AG04449 (cell line): Measurements from ENCODE around the gene RETREG1.

ENCODE experiments used
- CTCF ChIA-PET: fragments of 350-600 bp; formaldehyde crosslinking; extraction: SDS; loops from one replicate; lab custom pipeline; 2021; ENCODE audit warnings: antibody characterized with exemption; lab: Yijun Ruan, JAX
- POLR2A ChIA-PET: fragments of 400-600, 350-600 bp; formaldehyde crosslinking; extraction: SDS; loops from one replicate; lab custom pipeline; 2020; ENCODE audit warnings: antibody characterized with exemption, inconsistent platforms; lab: Yijun Ruan, JAX
- DNase-seq: peaks from one replicate; pipeline ENCODE4 v3.0.0-alpha.2; 2010; ENCODE audit warnings: low read depth, low spot score
- H3K4me3 ChIP-seq: 2 replicates; pipeline ENCODE4 v1.5.1; 2011; ENCODE audit warnings: low read depth, mild to moderate bottlenecking, control low read depth, low read length
- TF ChIP-seq, protein P1 (sequence below): IDR thresholded peaks from one replicate; pipeline ENCODE4 v1.5.1; 2011; ENCODE audit warnings: mild to moderate bottlenecking, moderate library complexity, low read length, control low read depth, inconsistent platforms; ENCODE audit not compliant: insufficient read depth; ENCODE audit errors: missing control alignments

RETREG1 gene

GRCh38 chr5:16573401-16573800 is 43.4 kb downstream of the RETREG1 start:
- no peak overlapping the region for H3K4me3 ChIP-seq

GRCh38 chr5:16572289-16573015 is 44.3 kb downstream of the RETREG1 start:
- no peak for DNase-seq
- TF ChIP-seq, protein P1, sequence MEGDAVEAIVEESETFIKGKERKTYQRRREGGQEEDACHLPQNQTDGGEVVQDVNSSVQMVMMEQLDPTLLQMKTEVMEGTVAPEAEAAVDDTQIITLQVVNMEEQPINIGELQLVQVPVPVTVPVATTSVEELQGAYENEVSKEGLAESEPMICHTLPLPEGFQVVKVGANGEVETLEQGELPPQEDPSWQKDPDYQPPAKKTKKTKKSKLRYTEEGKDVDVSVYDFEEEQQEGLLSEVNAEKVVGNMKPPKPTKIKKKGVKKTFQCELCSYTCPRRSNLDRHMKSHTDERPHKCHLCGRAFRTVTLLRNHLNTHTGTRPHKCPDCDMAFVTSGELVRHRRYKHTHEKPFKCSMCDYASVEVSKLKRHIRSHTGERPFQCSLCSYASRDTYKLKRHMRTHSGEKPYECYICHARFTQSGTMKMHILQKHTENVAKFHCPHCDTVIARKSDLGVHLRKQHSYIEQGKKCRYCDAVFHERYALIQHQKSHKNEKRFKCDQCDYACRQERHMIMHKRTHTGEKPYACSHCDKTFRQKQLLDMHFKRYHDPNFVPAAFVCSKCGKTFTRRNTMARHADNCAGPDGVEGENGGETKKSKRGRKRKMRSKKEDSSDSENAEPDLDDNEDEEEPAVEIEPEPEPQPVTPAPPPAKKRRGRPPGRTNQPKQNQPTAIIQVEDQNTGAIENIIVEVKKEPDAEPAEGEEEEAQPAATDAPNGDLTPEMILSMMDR: no peak
- H3K4me3 ChIP-seq: no peak overlapping the region
- POLR2A ChIA-PET: no interaction called here
- CTCF ChIA-PET: interaction anchor here (1.5 to 24.8 kb wide), 2 partner anchors 11 to 23 kb away, joined by 3 to 293 read pairs; no protein-coding TSS in a partner anchor

More at GRCh38 chr5:16573401-16573800, 43.4 kb downstream of the RETREG1 start:
- TF ChIP-seq, protein P1: no peak
- no peak for DNase-seq
- ChIA-PET CTCF (interaction anchor here (24.8 kb wide), 1 partner anchor 24 kb away, joined by 293 read pairs; no protein-coding TSS in a partner anchor), POLR2A (no interaction called here)

DNA sequence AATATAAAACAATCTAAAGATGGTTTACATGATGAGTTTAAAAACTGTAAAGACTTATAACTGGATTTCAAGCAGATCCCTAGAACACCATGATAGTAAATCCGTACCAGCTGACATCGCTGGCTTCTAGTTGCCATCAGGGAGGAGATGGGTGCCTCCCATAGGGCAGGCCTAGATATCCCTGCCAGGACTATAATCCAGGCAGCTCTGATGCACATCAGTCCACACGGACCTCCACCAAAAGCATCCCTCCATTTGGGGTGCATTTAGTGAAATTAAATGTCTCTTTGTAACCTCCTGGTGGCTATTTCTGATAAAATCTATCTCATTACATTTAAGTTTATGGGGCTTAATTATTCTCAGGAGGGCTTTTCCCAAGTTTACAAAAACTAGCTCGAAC is 45.8 kb downstream of the RETREG1 start:
- DNase-seq: no peak
- no peak overlapping the region for H3K4me3 ChIP-seq
- TF ChIP-seq, protein P1: no peak
- ChIA-PET CTCF (interaction anchor here (0.9 to 24.8 kb wide), 3 partner anchors 10 to 619 kb away, joined by 3 to 293 read pairs (median 3); no protein-coding TSS in a partner anchor), POLR2A (no interaction called here)

- no peak for DNase-seq
- ChIA-PET POLR2A (no interaction called here), CTCF (interaction anchor here (1.1 to 24.8 kb wide), 2 partner anchors 10 to 21 kb away, joined by 4 to 293 read pairs; no protein-coding TSS in a partner anchor)
- no peak overlapping the region for H3K4me3 ChIP-seq
- TF ChIP-seq, protein P1: no peak
Observed at GRCh38 chr5:16570121-16570815, 46.5 kb downstream of the RETREG1 start.

DNA sequence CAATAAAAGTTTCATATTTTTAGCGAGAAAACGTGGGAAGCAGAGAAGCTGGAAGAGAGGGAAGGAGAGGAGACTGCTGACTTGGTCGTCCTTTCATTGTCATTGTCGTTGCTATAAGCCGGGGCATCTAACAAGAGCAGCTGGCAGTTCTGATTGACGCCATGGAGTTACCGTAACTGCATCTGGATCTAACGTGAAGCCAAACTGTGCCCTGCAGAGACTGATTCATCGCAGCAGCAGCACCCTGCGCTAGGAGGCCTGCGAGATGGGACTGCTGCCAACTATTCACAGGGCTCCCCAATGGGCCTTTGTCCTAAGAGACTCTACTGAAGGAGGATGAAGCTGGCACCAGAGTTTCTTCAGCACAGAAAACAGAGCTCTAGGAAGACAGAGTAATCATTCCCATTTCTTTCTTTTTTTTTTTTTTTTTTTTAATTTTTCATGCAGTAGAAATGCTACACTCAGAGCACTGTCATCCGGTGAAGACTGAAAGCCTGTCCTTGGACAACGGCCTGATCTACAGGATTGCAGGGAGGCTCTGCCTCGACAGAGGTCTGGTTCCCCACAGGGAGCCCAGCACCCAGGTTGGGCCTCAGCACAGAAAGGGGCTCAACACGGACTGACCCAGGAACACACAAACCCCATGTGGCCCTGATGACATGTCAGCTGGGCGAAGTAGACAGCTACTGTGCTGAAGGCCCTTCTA is 47.8 kb downstream of the RETREG1 start:
- no peak overlapping the region for H3K4me3 ChIP-seq
- TF ChIP-seq, protein P1: no peak
- DNase-seq: no peak
- ChIA-PET CTCF (interaction anchor here (1.6 to 24.8 kb wide), 2 partner anchors 16 to 20 kb away, joined by 3 to 293 read pairs; no protein-coding TSS in a partner anchor), POLR2A (no interaction called here)
